Fibroblast of lung (primary cell): ENCODE results near the gene EPHA1.

Experiments
- EZH2 ChIP-seq: IDR thresholded peaks from 2 replicates; pipeline ENCODE4 v1.5.1; 2012; ENCODE audit warnings: low read length, control low read depth, mild to moderate bottlenecking; ENCODE audit errors: missing control alignments
- TF ChIP-seq, protein P1 (sequence below), 2 donors: IDR thresholded peaks in 1 of 2; conservative IDR thresholded peaks in 1 of 2; 1 replicate in 1 of 2; 2 replicates in 1 of 2; pipeline ENCODE4 v1.5.1; 2011 to 2012; ENCODE audit warnings: low read length in 2 of 2, control low read depth in 1 of 2, inconsistent platforms in 1 of 2, low read depth in 1 of 2, mild to moderate bottlenecking in 1 of 2

DNA sequence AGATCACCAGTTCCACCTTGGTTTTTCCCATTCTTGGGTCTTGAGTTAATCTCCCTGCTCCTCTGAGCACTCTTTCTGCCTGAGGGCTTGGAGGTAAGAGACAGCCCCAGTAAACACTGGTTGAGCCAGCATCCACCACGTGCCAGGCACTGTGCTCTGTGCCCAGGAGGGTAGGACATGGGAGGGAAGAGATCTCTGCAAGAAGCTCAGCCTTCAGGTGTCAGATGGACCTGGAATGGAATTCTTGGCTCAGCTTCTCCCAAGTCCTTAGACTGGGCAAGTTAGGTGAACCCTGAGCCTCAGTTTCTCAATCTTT, 25.1 kb downstream of the EPHA1 start:
- TF ChIP-seq, protein P1, sequence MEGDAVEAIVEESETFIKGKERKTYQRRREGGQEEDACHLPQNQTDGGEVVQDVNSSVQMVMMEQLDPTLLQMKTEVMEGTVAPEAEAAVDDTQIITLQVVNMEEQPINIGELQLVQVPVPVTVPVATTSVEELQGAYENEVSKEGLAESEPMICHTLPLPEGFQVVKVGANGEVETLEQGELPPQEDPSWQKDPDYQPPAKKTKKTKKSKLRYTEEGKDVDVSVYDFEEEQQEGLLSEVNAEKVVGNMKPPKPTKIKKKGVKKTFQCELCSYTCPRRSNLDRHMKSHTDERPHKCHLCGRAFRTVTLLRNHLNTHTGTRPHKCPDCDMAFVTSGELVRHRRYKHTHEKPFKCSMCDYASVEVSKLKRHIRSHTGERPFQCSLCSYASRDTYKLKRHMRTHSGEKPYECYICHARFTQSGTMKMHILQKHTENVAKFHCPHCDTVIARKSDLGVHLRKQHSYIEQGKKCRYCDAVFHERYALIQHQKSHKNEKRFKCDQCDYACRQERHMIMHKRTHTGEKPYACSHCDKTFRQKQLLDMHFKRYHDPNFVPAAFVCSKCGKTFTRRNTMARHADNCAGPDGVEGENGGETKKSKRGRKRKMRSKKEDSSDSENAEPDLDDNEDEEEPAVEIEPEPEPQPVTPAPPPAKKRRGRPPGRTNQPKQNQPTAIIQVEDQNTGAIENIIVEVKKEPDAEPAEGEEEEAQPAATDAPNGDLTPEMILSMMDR (conservative IDR thresholded peaks at IDR 0.05 in 1 of 2, IDR thresholded peaks at IDR 0.05 in 1 of 2; ENCODE audit: low read depth in 1 of 2, low read length in 2 of 2): no peak
- TF ChIP-seq EZH2: no peak
